Neural progenitor cell (in vitro differentiated cells): ENCODE data around the gene THBS3. TPM values are rescaled to one million over a fixed set of nuclear protein-coding genes. Genes with fewer than 3 reads are reported as not detected.

Source experiments
- DNase-seq: peaks from one replicate; pipeline ENCODE4 v3.0.0-alpha.2; 2016; ENCODE audit warnings: low spot score
- H2AFZ ChIP-seq: fragments of 200-600 bp; sonication (generic); replicated peaks from 2 replicates; pipeline ENCODE4 v1.6.1; 2016; ENCODE audit warnings: antibody characterized with exemption
- H3F3A ChIP-seq: fragments of 200-600 bp; sonication (generic); 2 replicates; pipeline ENCODE4 v1.6.1; 2016; ENCODE audit warnings: antibody characterized with exemption, low read depth
- H3K27ac ChIP-seq: fragments of 200-600 bp; sonication (generic); 2 replicates; pipeline ENCODE4 v1.5.1; 2016; ENCODE audit warnings: mild to moderate bottlenecking
- H3K27me3 ChIP-seq: fragments of 200-600 bp; sonication (generic); 2 replicates; pipeline ENCODE4 v1.6.1; 2016; ENCODE audit warnings: mild to moderate bottlenecking, moderate library complexity
- H3K36me3 ChIP-seq: fragments of 200-600 bp; sonication (generic); 2 replicates; pipeline ENCODE4 v1.5.1; 2016
- H3K4me1 ChIP-seq: fragments of 200-600 bp; sonication (generic); 2 replicates; pipeline ENCODE4 v1.6.1; 2016; ENCODE audit warnings: mixed run types
- H3K4me2 ChIP-seq: fragments of 200-600 bp; sonication (generic); 2 replicates; pipeline ENCODE4 v1.6.1; 2016
- H3K4me3 ChIP-seq: fragments of 200-600 bp; sonication (generic); 2 replicates; pipeline ENCODE4 v1.5.1; 2016
- H3K79me2 ChIP-seq: fragments of 200-600 bp; sonication (generic); 2 replicates; pipeline ENCODE4 v1.6.1; 2016; ENCODE audit warnings: low read depth
- H3K9ac ChIP-seq: fragments of 200-600 bp; sonication (generic); 2 replicates; pipeline ENCODE4 v1.6.1; 2016
- H3K9me3 ChIP-seq: fragments of 200-600 bp; sonication (generic); 2 replicates; pipeline ENCODE4 v1.5.1; 2016; ENCODE audit warnings: low read depth
- H4K20me1 ChIP-seq: fragments of 200-600 bp; sonication (generic); 2 replicates; pipeline ENCODE4 v1.6.1; 2016; ENCODE audit warnings: low read depth
- H3K27ac Mint-ChIP-seq: 3 replicates; pipeline ENCODE4 v1.8.0; 2021; ENCODE audit warnings: mixed read lengths
- H3K27me3 Mint-ChIP-seq: 2 replicates; pipeline ENCODE4 v1.8.0; 2022; ENCODE audit warnings: low read depth, mild to moderate bottlenecking, inconsistent platforms, moderate library complexity, mixed read lengths; ENCODE audit not compliant: insufficient read depth
- H3K36me3 Mint-ChIP-seq: 3 replicates; pipeline ENCODE4 v1.8.0; 2021; ENCODE audit warnings: mixed read lengths
- H3K4me1 Mint-ChIP-seq: 3 replicates; pipeline ENCODE4 v1.8.0; 2021; ENCODE audit warnings: mixed read lengths
- H3K4me3 Mint-ChIP-seq: 3 replicates; pipeline ENCODE4 v1.8.0; 2021; ENCODE audit warnings: mild to moderate bottlenecking, moderate library complexity, mixed read lengths
- H3K9me3 Mint-ChIP-seq: 3 replicates; pipeline ENCODE4 v1.8.0; 2020; ENCODE audit warnings: mixed read lengths
- CTCF ChIP-seq: fragments of 200-600 bp; sonication (generic); IDR thresholded peaks from 2 replicates; pipeline ENCODE4 v1.5.1; 2017; ENCODE audit warnings: antibody characterized with exemption, mild to moderate bottlenecking
- EZH2 ChIP-seq: fragments of 200-600 bp; sonication (generic); IDR thresholded peaks from 2 replicates; pipeline ENCODE4 v1.6.1; 2017; ENCODE audit warnings: antibody characterized with exemption, mild to moderate bottlenecking, moderate library complexity
- EZH2phosphoT487 ChIP-seq: fragments of 200-600 bp; sonication (generic); IDR thresholded peaks from 2 replicates; pipeline ENCODE4 v1.6.1; 2017; ENCODE audit warnings: antibody characterized with exemption
- total RNA-seq: library from RNA; depleted of rRNA; stranded (reverse); fragments of >200 nt; gene quantifications from 2 replicates; pipeline ENCODE4 v1.2.3, GENCODE V29; 2015; ENCODE audit warnings: low replicate concordance

THBS3 gene
- total RNA-seq, 1 donor from 2014 or later, result 19.3 TPM

GRCh38 chr1:155188268-155188667, 19.4 kb downstream of the THBS3 start:
- no peaks in the 10 kb centered on the region for H4K20me1 ChIP-seq
- Mint-ChIP-seq H3K27me3 (peaks cover 20% of the 10 kb centered on the region), H3K36me3 (peaks cover 7% of the 10 kb centered on the region), H3K9me3 (peaks cover 7% of the 10 kb centered on the region), H3K4me1 (peaks cover 16% of the 10 kb centered on the region), H3K27ac (peak overlapping the region; percentile 92), H3K4me3 (peak overlapping the region; percentile 42)
- H3K4me2 ChIP-seq, result no peak overlapping the region
- H3K27me3 ChIP-seq, result no peaks in the 10 kb centered on the region
- H3K9ac ChIP-seq, result no peak overlapping the region
- no peak overlapping the region for H3K4me3 ChIP-seq
- peaks cover 15% of the 10 kb centered on the region for H3K4me1 ChIP-seq
- H3K36me3 ChIP-seq, result no peaks in the 10 kb centered on the region
- DNase-seq, result no peak
- H2AFZ ChIP-seq, result no peak overlapping the region
- H3F3A ChIP-seq, result peaks cover 12% of the 10 kb centered on the region
- no peaks in the 10 kb centered on the region for H3K79me2 ChIP-seq
- H3K9me3 ChIP-seq, result no peaks in the 10 kb centered on the region
- TF ChIP-seq CTCF (no peak), EZH2 (no peak), EZH2phosphoT487 (no peak)
- H3K27ac ChIP-seq, result no peak overlapping the region

GRCh38 chr1:155187456-155187891, 20.2 kb downstream of the THBS3 start:
- Histone ChIP-seq H3K4me3 (no peak overlapping the region), H3K27ac (no peak overlapping the region), H3F3A (peaks cover 8% of the 10 kb centered on the region), H3K4me2 (no peak overlapping the region), H2AFZ (no peak overlapping the region), H4K20me1 (no peaks in the 10 kb centered on the region), H3K79me2 (no peaks in the 10 kb centered on the region), H3K4me1 (peaks cover 7% of the 10 kb centered on the region), H3K9ac (no peak overlapping the region), H3K27me3 (no peaks in the 10 kb centered on the region), H3K9me3 (no peaks in the 10 kb centered on the region), H3K36me3 (no peaks in the 10 kb centered on the region)
- Mint-ChIP-seq H3K4me1 (peaks cover 14% of the 10 kb centered on the region), H3K27ac (peak overlapping the region; percentile 58), H3K9me3 (peaks cover 7% of the 10 kb centered on the region), H3K4me3 (no peak overlapping the region), H3K36me3 (peaks cover 7% of the 10 kb centered on the region), H3K27me3 (peaks cover 20% of the 10 kb centered on the region)
- TF ChIP-seq CTCF (no peak), EZH2phosphoT487 (no peak), EZH2 (no peak)
- DNase-seq, result no peak

- H3K9me3 Mint-ChIP-seq, result peaks cover 5% of the 10 kb centered on the region
- Histone ChIP-seq H4K20me1 (no peaks in the 10 kb centered on the region), H3K4me3 (no peak overlapping the region), H3K9me3 (no peaks in the 10 kb centered on the region), H3K27ac (no peak overlapping the region), H3K36me3 (no peaks in the 10 kb centered on the region), H2AFZ (no peak overlapping the region), H3K9ac (no peak overlapping the region), H3F3A (peaks cover 8% of the 10 kb centered on the region), H3K4me1 (peaks cover 5% of the 10 kb centered on the region), H3K27me3 (no peaks in the 10 kb centered on the region), H3K79me2 (no peaks in the 10 kb centered on the region), H3K4me2 (no peak overlapping the region)
- no peak for DNase-seq
- peak overlapping the region; percentile 58 for H3K27ac Mint-ChIP-seq
- no peak overlapping the region for H3K4me3 Mint-ChIP-seq
- peaks cover 17% of the 10 kb centered on the region for H3K27me3 Mint-ChIP-seq
- TF ChIP-seq CTCF (no peak), EZH2 (no peak), EZH2phosphoT487 (no peak)
- peaks cover 10% of the 10 kb centered on the region for H3K36me3 Mint-ChIP-seq
- peaks cover 9% of the 10 kb centered on the region for H3K4me1 Mint-ChIP-seq
Observed at GRCh38 chr1:155186794-155187455, 20.8 kb downstream of the THBS3 start.
